Activated naive CD4-positive, alpha-beta T cell treated with anti-CD3 and anti-CD28 coated beads, Interleukin-2, amount 50 U/mL, for 72 hours (primary cell): ENCODE results near the gene KCTD2. TPM values are rescaled to one million over a fixed set of nuclear protein-coding genes. Genes with fewer than 3 reads are reported as not detected.

Source experiments
- ATAC-seq, 2 donors: fragments of 150-1000 bp; cut with Tn5 transposase; 2 replicates each; pipeline ENCODE4 v1.10.0; 2021; ENCODE audit warnings: mild to moderate bottlenecking in 2 of 2, moderate library complexity in 2 of 2
- DNase-seq, 2 donors: peaks; one replicate each; pipeline ENCODE4 v3.0.0; 2021 to 2022; ENCODE audit warnings: low spot score in 2 of 2
- H3K27ac Mint-ChIP-seq, 2 donors: one replicate each; pipeline ENCODE4 v1.8.0; 2022; ENCODE audit warnings: mild to moderate bottlenecking in 2 of 2, mixed read lengths in 2 of 2
- H3K36me3 Mint-ChIP-seq, 2 donors: one replicate each; pipeline ENCODE4 v1.8.0; 2022; ENCODE audit warnings: mixed read lengths in 2 of 2
- H3K9me3 Mint-ChIP-seq, 2 donors: one replicate each; pipeline ENCODE4 v1.8.0; 2022; ENCODE audit warnings: mixed read lengths in 2 of 2
- total RNA-seq, 2 donors: library from RNA; stranded (reverse); gene quantifications; one replicate each; pipeline ENCODE4 v1.2.3, GENCODE V29; 2022

KCTD2 gene
- total RNA-seq, 2 donors from 2014 or later = 17.4 to 19.4 TPM

DNA sequence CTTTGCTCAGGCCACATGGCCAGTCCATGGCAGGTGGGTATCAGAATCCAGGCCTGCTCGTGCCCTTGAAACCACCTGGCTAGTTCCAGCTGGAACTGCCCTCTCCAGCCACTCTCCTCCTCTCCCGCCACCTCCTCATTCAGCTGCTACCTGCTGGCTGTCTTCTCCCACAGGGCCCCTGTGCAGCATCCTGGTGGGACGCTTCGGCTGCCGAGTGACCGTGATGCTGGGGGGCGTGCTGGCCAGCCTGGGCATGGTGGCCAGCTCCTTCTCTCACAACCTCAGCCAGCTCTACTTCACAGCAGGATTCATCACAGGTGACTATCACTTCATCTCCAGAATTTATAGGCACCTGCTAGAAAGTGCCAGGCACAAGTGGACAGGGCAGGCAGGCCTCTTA lies 50.8 kb downstream of the KCTD2 start:
- ATAC-seq (no peak), DNase-seq (no peak)
- no peak overlapping the region for H3K27ac Mint-ChIP-seq
- no peaks in the 10 kb centered on the region for H3K36me3 Mint-ChIP-seq
- H3K9me3 Mint-ChIP-seq = no peaks in the 10 kb centered on the region

DNA sequence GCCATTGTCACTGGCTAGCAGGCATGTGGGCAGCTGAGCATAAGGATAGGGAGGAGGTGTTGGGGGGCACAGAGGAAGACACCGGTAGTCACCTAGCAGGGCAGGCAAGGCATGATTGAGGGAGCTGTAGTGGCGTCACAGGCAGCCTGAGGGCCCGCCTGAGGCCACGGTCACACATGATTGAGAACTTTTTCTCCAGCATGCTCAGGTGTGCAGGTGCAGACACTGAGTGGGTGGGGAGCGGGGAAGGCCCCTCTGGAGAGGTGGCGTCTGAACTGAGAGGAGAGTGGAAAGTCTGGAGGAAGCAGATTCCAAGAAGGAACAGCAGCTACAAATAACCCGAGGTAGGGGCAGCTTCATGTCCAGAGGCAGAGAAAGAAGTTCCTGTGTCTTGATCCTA lies 51.8 kb downstream of the KCTD2 start:
- Mint-ChIP-seq H3K27ac (peak overlapping the region; percentile 25), H3K36me3 (no peaks in the 10 kb centered on the region), H3K9me3 (no peaks in the 10 kb centered on the region)
- ATAC-seq (no peak), DNase-seq (no peak)

- no peak for DNase-seq
- no peak for ATAC-seq
- no peaks in the 10 kb centered on the region for H3K36me3 Mint-ChIP-seq
- H3K9me3 Mint-ChIP-seq = no peaks in the 10 kb centered on the region
- H3K27ac Mint-ChIP-seq = peak overlapping the region in 1 of 2 donors; percentile 77
Measured at GRCh38 chr17:75099881-75100595, 53.0 kb downstream of the KCTD2 start.

GRCh38 chr17:75102385-75102821 lies 55.4 kb downstream of the KCTD2 start:
- Mint-ChIP-seq H3K27ac (no peak overlapping the region), H3K36me3 (no peaks in the 10 kb centered on the region), H3K9me3 (no peaks in the 10 kb centered on the region)
- ATAC-seq (peak in 1 of 2 donors; percentile 47), DNase-seq (no peak)

DNA sequence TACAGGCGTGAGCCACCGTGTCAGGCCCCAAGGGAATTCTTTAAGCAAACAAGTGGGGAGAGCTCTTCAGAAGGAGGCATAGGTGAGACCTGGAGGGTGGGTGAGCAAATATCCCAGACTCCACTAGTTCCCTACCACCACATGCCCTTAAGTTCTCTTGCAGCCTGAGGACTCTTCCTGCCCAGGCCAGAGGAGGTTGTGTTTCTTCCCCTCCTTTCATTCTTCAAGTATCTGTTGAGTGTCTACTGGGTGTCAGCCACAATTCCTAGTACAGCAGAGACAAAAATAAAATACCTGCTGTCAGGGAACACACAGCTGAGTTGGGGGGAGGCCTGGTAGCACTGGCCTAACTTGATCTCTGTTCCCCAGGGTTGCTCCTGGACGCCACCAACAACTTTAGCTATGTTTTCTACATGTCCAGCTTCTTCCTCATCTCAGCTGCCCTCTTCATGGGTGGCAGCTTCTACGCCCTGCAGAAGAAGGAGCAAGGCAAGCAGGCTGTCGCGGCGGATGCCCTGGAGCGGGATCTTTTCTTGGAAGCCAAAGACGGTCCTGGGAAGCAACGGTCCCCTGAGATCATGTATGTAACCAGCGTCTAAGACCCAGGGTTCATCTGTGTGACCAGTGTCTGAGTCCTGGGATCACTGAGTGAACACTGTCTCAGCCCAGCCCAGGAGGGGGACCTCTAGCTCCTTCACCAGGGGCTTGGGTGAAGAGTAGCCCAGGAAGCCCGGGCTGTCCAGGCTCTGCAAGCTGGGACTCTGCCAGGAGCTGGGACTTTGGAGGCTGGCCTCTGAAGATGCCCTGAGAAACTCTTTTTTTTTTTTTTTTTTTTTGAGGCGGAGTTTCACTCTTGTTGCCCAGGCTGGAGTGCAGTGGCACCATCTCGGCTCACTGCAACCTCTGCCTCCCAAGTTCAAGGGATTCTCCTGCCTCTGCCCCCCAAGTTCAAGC lies 56.9 kb downstream of the KCTD2 start:
- Mint-ChIP-seq H3K27ac (peak overlapping the region in 1 of 2 donors; percentile 44), H3K36me3 (no peaks in the 10 kb centered on the region), H3K9me3 (no peaks in the 10 kb centered on the region)
- ATAC-seq = no peak
- no peak for DNase-seq

GRCh38 chr17:75105126-75106080 lies 58.4 kb downstream of the KCTD2 start:
- H3K9me3 Mint-ChIP-seq = no peaks in the 10 kb centered on the region
- ATAC-seq = peak in 1 of 2 donors; percentile 34
- no peak overlapping the region for H3K27ac Mint-ChIP-seq
- no peaks in the 10 kb centered on the region for H3K36me3 Mint-ChIP-seq
- DNase-seq = peak in 1 of 2 donors; percentile 38

DNA sequence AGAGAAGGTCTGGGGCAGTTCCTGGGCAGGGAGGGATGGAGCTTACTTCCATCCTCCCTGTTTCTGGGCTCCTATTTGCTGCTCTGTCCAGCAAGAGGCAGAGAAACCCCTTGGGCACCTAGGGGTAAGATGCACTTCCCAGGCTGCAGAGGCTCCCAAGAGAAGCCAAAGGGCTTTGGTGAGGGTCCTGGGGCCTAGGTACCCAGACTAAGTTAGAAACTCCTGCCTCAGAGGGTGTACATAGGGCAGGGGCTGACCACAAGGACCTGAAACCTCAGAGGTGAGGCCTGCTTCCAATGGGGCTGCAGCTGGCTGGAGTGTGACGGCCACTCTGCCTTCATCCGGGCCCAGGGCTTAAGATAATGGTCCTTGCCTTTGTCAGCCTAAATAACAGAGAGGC lies 61.2 kb downstream of the KCTD2 start:
- H3K36me3 Mint-ChIP-seq = peaks cover 0 to 11% of the 10 kb centered on the region in 2 donors
- H3K27ac Mint-ChIP-seq = no peak overlapping the region
- H3K9me3 Mint-ChIP-seq = no peaks in the 10 kb centered on the region
- no peak for DNase-seq
- ATAC-seq = no peak

GRCh38 chr17:75109046-75109406 lies 62.0 kb downstream of the KCTD2 start:
- DNase-seq (peak in 1 of 2 donors; percentile 33), ATAC-seq (peak; percentile 5 to 21)
- H3K27ac Mint-ChIP-seq = peak overlapping the region; percentile 14 to 82
- no peaks in the 10 kb centered on the region for H3K9me3 Mint-ChIP-seq
- H3K36me3 Mint-ChIP-seq = peaks cover 0 to 11% of the 10 kb centered on the region in 2 donors

DNA sequence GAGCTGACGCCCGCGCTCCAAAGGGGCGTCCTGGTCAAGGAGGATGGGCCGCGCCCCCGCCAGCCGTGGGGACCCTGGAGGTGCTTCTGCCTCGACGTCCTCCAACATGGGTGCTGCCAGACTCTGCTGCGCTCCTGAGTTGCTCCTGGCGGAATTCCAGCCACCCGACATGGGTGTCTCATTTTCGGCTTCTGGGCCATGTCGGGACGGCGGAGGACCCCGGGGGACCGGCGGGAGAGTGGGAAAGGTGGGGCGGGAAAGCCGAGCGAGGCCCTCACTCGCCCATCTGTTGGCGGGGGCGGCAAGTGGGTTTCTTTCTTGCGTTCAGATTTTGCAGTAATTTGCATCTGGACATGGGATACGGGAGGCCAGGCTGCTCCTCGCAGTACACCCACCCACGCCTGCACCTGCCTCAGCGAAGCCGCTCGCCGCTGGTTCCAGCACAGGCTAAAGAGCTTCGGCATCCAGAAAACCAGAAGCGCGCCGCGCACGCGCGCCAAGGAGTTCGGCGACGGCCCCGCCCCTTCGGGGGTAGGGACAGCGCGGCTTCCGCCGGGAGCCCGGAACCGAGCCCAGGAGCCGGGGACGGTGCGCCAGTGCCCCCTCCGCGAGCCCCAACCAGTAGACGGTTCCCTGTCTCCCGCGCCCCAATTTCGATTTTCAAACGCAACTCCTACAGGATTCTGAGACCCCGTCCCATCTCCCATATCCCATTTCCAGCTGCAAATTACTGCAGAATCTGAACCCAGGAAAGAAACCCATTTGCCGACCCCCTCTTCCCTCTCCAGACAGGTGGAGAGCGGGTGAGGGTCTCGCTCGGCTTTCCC lies 62.6 kb downstream of the KCTD2 start, which contains the start of gene ARMC7:
Gene ARMC7 (plus strand): TSS at position 563 of the 827 bp plus-strand sequence. CDS start 320 bp downstream, outside the sequence.
- Mint-ChIP-seq H3K27ac (peak within 1 kb of the TSS; percentile 74 to 82), H3K9me3 (no peaks in the 10 kb centered on the region), H3K36me3 (peaks cover 5 to 11% of the 10 kb centered on the region in 2 donors)
- DNase-seq (peak; percentile 92 to 98), ATAC-seq (peak; percentile 87)

DNA sequence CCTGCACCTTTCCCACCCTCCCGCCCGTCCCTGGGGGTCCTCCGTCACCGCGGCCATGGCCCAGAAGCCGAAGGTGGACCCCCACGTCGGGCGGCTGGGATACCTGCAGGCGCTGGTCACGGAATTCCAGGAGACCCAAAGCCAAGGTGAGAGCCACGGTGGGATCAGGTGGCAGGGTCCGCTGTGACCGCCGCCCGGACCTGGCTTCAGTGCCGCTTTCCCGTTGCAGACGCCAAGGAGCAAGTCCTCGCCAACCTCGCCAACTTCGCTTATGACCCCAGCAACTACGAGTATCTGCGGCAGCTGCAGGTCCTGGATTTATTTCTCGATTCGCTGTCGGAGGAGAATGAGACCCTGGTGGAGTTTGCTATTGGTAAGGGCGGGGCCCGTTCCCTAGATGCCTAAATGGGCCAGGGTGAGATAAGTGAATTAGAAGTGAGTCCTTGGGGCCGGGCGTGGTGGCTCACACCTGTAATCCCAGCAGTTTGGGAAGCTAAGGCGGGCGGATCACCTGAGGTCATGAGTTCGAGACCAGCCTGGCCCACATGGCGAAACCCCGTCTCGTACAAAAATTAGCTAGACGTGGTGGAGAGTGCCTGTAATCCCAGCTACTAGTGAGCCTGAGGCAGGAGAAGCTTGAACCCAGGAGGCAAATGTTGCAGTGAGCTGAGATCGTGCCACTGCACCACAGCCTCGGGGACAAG lies 63.4 kb downstream of the KCTD2 start:
- Mint-ChIP-seq H3K9me3 (no peaks in the 10 kb centered on the region), H3K36me3 (peaks cover 10 to 11% of the 10 kb centered on the region in 2 donors), H3K27ac (peak overlapping the region in 1 of 2 donors; percentile 82)
- no peak for ATAC-seq
- peak in 1 of 2 donors; percentile 27 for DNase-seq

DNA sequence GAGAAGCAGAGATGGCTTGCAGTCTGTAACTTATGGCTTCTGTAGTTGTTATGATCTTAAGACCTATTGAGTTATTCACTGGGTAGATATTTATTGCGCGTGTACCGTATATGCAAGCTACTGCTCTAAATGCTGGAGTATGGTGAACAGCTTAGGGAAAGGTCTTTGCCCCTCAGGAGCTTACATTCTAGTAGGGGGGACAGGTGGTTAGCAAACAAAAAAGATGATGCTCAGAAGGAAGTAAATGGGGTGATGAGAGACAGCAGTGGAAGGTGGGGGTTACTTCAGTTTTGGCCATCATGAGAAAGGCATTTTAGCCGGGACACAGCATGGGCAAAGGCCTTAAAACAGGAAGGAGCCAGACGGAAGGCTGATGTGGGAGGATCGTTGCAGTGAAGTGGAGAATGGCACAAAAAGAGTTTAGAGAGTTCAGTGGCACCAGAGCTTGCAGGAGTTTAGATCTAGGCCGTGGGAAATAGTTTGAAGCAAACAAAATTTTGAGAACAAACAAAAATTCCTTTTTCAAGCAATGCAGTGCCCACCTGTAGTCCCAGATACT lies 64.8 kb downstream of the KCTD2 start:
- ATAC-seq (no peak), DNase-seq (no peak)
- Mint-ChIP-seq H3K27ac (peak overlapping the region in 1 of 2 donors; percentile 31), H3K36me3 (peaks cover 10 to 11% of the 10 kb centered on the region in 2 donors), H3K9me3 (no peaks in the 10 kb centered on the region)

DNA sequence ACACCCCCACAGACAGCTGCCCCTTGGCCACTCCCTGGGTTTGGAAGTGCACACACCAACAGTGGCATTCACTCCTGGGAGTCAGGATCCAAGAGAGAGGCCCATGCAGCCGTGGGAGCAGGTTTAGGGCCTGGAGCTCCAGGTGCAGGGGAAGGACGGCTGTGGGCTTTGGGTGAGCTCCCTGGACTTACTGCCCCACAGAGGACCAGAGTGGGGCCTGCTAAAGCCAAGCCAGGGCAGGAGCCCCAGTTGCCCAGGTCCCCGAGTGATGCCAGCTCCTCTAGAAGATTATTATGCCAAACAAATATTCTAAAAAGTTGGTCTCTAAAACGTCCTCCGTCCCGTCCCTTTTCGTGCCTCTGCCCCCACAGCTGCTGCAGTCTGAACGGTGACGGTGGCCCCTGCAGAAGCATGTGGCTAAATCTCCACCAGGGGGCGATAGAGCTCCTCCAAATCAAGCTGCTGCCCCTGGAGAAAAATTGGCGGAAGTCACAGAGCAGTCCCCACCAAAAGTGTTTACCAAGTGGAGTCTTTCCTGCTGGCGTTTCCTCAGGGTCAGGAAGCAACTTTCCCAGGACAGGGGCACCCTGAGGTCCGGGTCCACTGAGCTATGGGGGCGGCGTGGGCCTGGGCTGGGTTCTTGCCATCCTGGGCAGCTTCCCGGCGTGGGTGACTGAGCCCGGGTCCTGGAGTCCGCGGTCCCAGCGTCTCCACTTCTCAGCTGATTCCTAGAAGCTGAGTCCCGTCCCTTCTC lies 67.0 kb downstream of the KCTD2 start:
- H3K36me3 Mint-ChIP-seq = peaks cover 10 to 11% of the 10 kb centered on the region in 2 donors
- ATAC-seq (peak; percentile 69 to 71), DNase-seq (peak; percentile 83 to 94)
- peak overlapping the region; percentile 88 to 93 for H3K27ac Mint-ChIP-seq
- H3K9me3 Mint-ChIP-seq = no peaks in the 10 kb centered on the region

GRCh38 chr17:75114552-75115314 lies 67.7 kb downstream of the KCTD2 start:
- peak in 1 of 2 donors; percentile 33 for ATAC-seq
- Mint-ChIP-seq H3K27ac (peak overlapping the region; percentile 88 to 93), H3K36me3 (peaks cover 10 to 11% of the 10 kb centered on the region in 2 donors), H3K9me3 (no peaks in the 10 kb centered on the region)
- no peak for DNase-seq
